IMR-90 (cell line): ENCODE measurements around the gene CD82. TPM values are rescaled to one million over a fixed set of nuclear protein-coding genes. Genes with fewer than 3 reads are reported as not detected.
"Not testable (repeated sequence)": the region's sequence is repeated elsewhere in the genome, so short reads cannot be mapped to it uniquely, and the experiment has no call there.

Experiments used
- ATAC-seq: fragments of 200-7000 bp; cut with Tn5 transposase; 2 replicates; pipeline ENCODE4 v1.9.1; 2020; ENCODE audit warnings: low read depth, mild to moderate bottlenecking, moderate library complexity
- BruUV-seq: library from RNA; stranded (reverse); fragments of 400-500 nt; replicated peaks from 2 replicates; lab custom pipeline; 2021; lab: Mats Ljungman, UMichigan
- CTCF ChIA-PET: fragments of 300-600 bp; formaldehyde crosslinking; extraction: SDS; loops from one replicate; lab custom pipeline; 2021; ENCODE audit warnings: antibody characterized with exemption; lab: Yijun Ruan, JAX
- POLR2A ChIA-PET: fragments of 300-600 bp; sonication (Branson Sonifier 250); formaldehyde crosslinking; loops from one replicate; lab custom pipeline; 2022; ENCODE audit warnings: antibody characterized with exemption; ENCODE audit not compliant: unreplicated experiment; lab: Charles Lee
- DNase-seq: peaks from one replicate; pipeline ENCODE4 v3.0.0; 2013
- H2AFZ ChIP-seq: replicated peaks from 2 replicates; pipeline ENCODE3; 2013; ENCODE audit warnings: low read length, mild to moderate bottlenecking; ENCODE audit not compliant: poor library complexity
- H2AK5ac ChIP-seq: 2 replicates; pipeline ENCODE4 v1.6.1; 2013; ENCODE audit warnings: low read depth, low read length, inconsistent platforms
- H2AK9ac ChIP-seq: replicated peaks from 2 replicates; pipeline ENCODE3; 2013; ENCODE audit warnings: mild to moderate bottlenecking, low read depth, low read length, moderate library complexity; ENCODE audit not compliant: poor library complexity
- H2BK120ac ChIP-seq: 2 replicates; pipeline ENCODE4 v1.6.1; 2013; ENCODE audit warnings: low read depth, low read length, inconsistent platforms
- H2BK15ac ChIP-seq: 3 replicates; pipeline ENCODE4 v1.6.1; 2013; ENCODE audit warnings: low read depth, low read length, inconsistent platforms
- H2BK20ac ChIP-seq: 2 replicates; pipeline ENCODE4 v1.6.1; 2013; ENCODE audit warnings: low read depth, mild to moderate bottlenecking, inconsistent platforms, low read length, moderate library complexity
- H2BK5ac ChIP-seq: 2 replicates; pipeline ENCODE4 v1.6.1; 2013; ENCODE audit warnings: mild to moderate bottlenecking, low read depth, low read length, inconsistent platforms; ENCODE audit not compliant: poor library complexity, severe bottlenecking
- H3K14ac ChIP-seq: replicated peaks from 2 replicates; pipeline ENCODE4 v1.6.1; 2013; ENCODE audit warnings: low read depth, low read length, inconsistent platforms
- H3K18ac ChIP-seq: 2 replicates; pipeline ENCODE4 v1.6.1; 2013; ENCODE audit warnings: low read depth, low read length, control low read depth
- H3K23ac ChIP-seq: 2 replicates; pipeline ENCODE4 v1.6.1; 2013; ENCODE audit warnings: low read depth, low read length, inconsistent platforms
- H3K27ac ChIP-seq: 2 replicates; pipeline ENCODE4 v1.5.1; 2013; ENCODE audit warnings: mild to moderate bottlenecking, control low read depth, low read length; ENCODE audit not compliant: insufficient read depth
- H3K27me3 ChIP-seq: 2 replicates; pipeline ENCODE4 v1.6.1; 2013; ENCODE audit warnings: low read length; ENCODE audit not compliant: control insufficient read depth, insufficient read depth
- H3K36me3 ChIP-seq: 2 replicates; pipeline ENCODE4 v1.6.1; 2013; ENCODE audit warnings: low read length, mixed read lengths; ENCODE audit not compliant: control insufficient read depth, insufficient read depth
- H3K4ac ChIP-seq: 2 replicates; pipeline ENCODE4 v1.6.1; 2013; ENCODE audit warnings: low read depth, low read length, inconsistent platforms
- H3K4me1 ChIP-seq: 2 replicates; pipeline ENCODE4 v1.6.1; 2013; ENCODE audit warnings: low read length, mixed read lengths; ENCODE audit not compliant: control insufficient read depth, insufficient read depth
- H3K4me2 ChIP-seq: 2 replicates; pipeline ENCODE4 v1.6.1; 2013; ENCODE audit warnings: low read depth, mild to moderate bottlenecking, control low read depth, low read length, moderate library complexity
- H3K4me3 ChIP-seq: 2 replicates; pipeline ENCODE4 v1.5.1; 2013; ENCODE audit warnings: low read depth, mild to moderate bottlenecking, control low read depth, low read length, moderate library complexity; ENCODE audit not compliant: insufficient read depth
- H3K56ac ChIP-seq: 2 replicates; pipeline ENCODE4 v1.6.1; 2013; ENCODE audit warnings: low read length, inconsistent platforms; ENCODE audit not compliant: insufficient read depth; ENCODE audit errors: extremely low read depth
- H3K79me1 ChIP-seq, 2 experiments: 2 replicates each; pipeline ENCODE4 v1.6.1; 2013; ENCODE audit warnings: low read length in 2 of 2, inconsistent platforms in 1 of 2, low read depth in 1 of 2
- H3K9ac ChIP-seq: 2 replicates; pipeline ENCODE4 v1.6.1; 2013; ENCODE audit warnings: low read depth, low read length, control low read depth
- H3K9me1 ChIP-seq: 2 replicates; pipeline ENCODE4 v1.6.1; 2013; ENCODE audit warnings: low read length, inconsistent platforms; ENCODE audit not compliant: insufficient read depth
- H3K9me3 ChIP-seq: 2 replicates; pipeline ENCODE4 v1.6.1; 2013; ENCODE audit warnings: low read length; ENCODE audit not compliant: control insufficient read depth, insufficient read depth
- H4K20me1 ChIP-seq: 2 replicates; pipeline ENCODE4 v1.6.1; 2013; ENCODE audit warnings: low read length, inconsistent platforms; ENCODE audit not compliant: insufficient read depth
- H4K5ac ChIP-seq: 2 replicates; pipeline ENCODE4 v1.6.1; 2013; ENCODE audit warnings: mild to moderate bottlenecking, low read depth, low read length, control low read depth
- H4K8ac ChIP-seq, 2 experiments: 2 replicates each; pipeline ENCODE4 v1.6.1; 2013; ENCODE audit warnings: low read depth in 2 of 2, low read length in 2 of 2, control low read depth in 1 of 2, inconsistent platforms in 1 of 2
- H4K91ac ChIP-seq: 2 replicates; pipeline ENCODE4 v1.6.1; 2013; ENCODE audit warnings: low read depth, low read length, inconsistent platforms; ENCODE audit not compliant: insufficient read depth
- WGBS, 2 experiments: methylation state at CpG; one replicate each; pipeline versions ENCODE4 v1.1.5 to v1.1.7; 2013; ENCODE audit warnings: missing lambda C conversion rate in 2 of 2; ENCODE audit not compliant: insufficient read length in 1 of 2; ENCODE audit errors: extremely low coverage in 2 of 2; 5-methylcytosine and 5-hydroxymethylcytosine counted together
- dilution Hi-C: fragments of 300-500 bp; cut with HindIII; formaldehyde crosslinking; loops from one replicate; pipeline ENCODE4 v1.14.3; 2018; ENCODE audit warnings: low sequenced_read_pairs; ENCODE audit not compliant: unreplicated experiment
- in situ Hi-C: fragments of 300-500 bp; cut with MboI; formaldehyde crosslinking; loops from 3 replicates; pipeline ENCODE4 v1.14.3; 2019; ENCODE audit warnings: low sequenced_read_pairs, inconsistent platforms, mixed read lengths
- intact Hi-C: fragments of 100-400 bp; cut with micrococcal nuclease; formaldehyde crosslinking; loops from 2 replicates; pipeline ENCODE4 v1.10.0; 2022
- polyA plus RNA-seq, 3 experiments: library from polyadenylated mRNA; depleted of rRNA; stranded (reverse); fragments of >200 nt; gene quantifications; 2 replicates each; pipeline ENCODE4 v1.2.3, GENCODE V29; 2012; ENCODE audit warnings: low replicate concordance in 1 of 3
- total RNA-seq: library from RNA; depleted of rRNA; stranded (reverse); fragments of >200 nt; gene quantifications from 2 replicates; pipeline ENCODE4 v1.2.3, GENCODE V29; 2012
- TF ChIP-seq, protein P1 (sequence below): fragments of 150-350 bp; IDR thresholded peaks from 2 replicates; pipeline ENCODE4 v1.6.1; 2017; ENCODE audit warnings: mild to moderate bottlenecking, antibody characterized with exemption, low read length, low read depth

The CD82 gene
- total and polyA plus RNA-seq, 2 of the 4 experiments (the other 2 are of a cell fraction): 32.8 to 49.4 TPM

DNA sequence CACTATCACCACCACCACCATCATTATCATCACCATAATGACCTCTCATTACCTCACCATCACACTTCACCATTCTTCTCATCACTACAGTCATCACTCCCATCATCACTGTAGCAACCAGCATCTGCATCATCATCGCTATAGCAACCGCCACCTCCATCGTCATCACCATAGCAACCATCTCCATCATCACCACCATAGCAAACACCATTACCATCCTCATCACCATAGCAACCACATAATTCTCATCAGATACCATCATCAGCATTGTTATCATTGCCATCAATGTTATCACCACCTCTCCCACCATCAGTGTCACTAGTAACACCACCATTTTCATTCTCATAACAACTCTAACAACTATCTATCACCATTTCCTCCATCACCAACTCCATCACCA lies 23.1 kb upstream of the CD82 start:
- Histone ChIP-seq H3K56ac (no peak overlapping the region), H2BK15ac (no peak overlapping the region), H2AK5ac (no peak overlapping the region), H4K20me1 (no peaks in the 10 kb centered on the region), H2AK9ac (no peak overlapping the region), H3K4me2 (no peak overlapping the region), H4K5ac (no peak overlapping the region), H2BK120ac (no peak overlapping the region), H3K4ac (no peak overlapping the region), H3K9me1 (no peaks in the 10 kb centered on the region), H3K23ac (no peak overlapping the region), H3K27ac (no peak overlapping the region), H3K18ac (no peak overlapping the region), H3K36me3 (no peaks in the 10 kb centered on the region), H3K4me3 (no peak overlapping the region), H3K9ac (no peak overlapping the region), H2BK5ac (no peak overlapping the region), H4K91ac (no peak overlapping the region), H3K14ac (no peak overlapping the region), H4K8ac (no peak overlapping the region), H2AFZ (no peak overlapping the region), H2BK20ac (no peak overlapping the region), H3K79me1 (no peaks in the 10 kb centered on the region), H3K9me3 (peaks cover 4% of the 10 kb centered on the region), H3K4me1 (no peaks in the 10 kb centered on the region), H3K27me3 (peaks cover 20% of the 10 kb centered on the region)
- in situ Hi-C loops: loop anchor here (5.0 kb wide), 1 partner anchor 410 kb away; no protein-coding TSS in a partner anchor
- dilution Hi-C loops: no loop called here
- TF ChIP-seq, protein P1, sequence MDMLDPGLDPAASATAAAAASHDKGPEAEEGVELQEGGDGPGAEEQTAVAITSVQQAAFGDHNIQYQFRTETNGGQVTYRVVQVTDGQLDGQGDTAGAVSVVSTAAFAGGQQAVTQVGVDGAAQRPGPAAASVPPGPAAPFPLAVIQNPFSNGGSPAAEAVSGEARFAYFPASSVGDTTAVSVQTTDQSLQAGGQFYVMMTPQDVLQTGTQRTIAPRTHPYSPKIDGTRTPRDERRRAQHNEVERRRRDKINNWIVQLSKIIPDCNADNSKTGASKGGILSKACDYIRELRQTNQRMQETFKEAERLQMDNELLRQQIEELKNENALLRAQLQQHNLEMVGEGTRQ: no peak
- WGBS, 2 experiments: 94% methylated on average over 2 of the region's 3 CpGs; no CpG with 5 or more reads in 1 of the 2 experiments
- no TSS peak for BruUV-seq
- ChIA-PET POLR2A (no interaction called here), CTCF (interaction anchor here (0.6 kb wide), 1 partner anchor 74 kb away, joined by 3 read pairs; no protein-coding TSS in a partner anchor)
- ATAC-seq (no peak), DNase-seq (no peak)
- intact Hi-C loops: no loop called here

DNA sequence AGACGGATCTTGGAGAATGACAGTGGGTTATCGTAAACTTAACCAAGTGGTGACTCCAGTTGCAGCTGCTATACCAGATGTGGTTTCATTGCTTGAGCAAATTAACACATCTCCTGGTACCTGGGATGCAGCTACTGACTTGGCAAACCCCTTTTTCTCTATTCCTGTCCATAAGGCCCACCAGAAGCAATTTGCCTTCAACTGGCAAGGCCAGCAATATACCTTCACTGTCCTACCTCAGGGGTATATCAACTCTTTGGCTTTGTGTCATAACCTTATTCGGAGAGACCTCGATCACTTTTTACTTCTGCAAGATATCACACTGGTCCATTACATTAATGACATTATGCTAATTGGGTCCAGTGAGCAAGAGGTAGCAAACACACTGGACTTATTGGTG lies 18.5 kb upstream of the CD82 start:
- DNase-seq, H3K23ac ChIP-seq, H3K4ac ChIP-seq, H3K9ac ChIP-seq, H3K27ac ChIP-seq, H3K36me3 ChIP-seq, H2BK15ac ChIP-seq, H3K4me2 ChIP-seq, H2AFZ ChIP-seq, H2BK120ac ChIP-seq, H3K14ac ChIP-seq, H3K56ac ChIP-seq, H3K4me1 ChIP-seq, H3K79me1 ChIP-seq, H3K9me3 ChIP-seq, dilution Hi-C loops, intact Hi-C loops, BruUV-seq, in situ Hi-C loops, CTCF ChIA-PET, H3K4me3 ChIP-seq, H4K91ac ChIP-seq, H3K27me3 ChIP-seq, H3K9me1 ChIP-seq, ATAC-seq, H4K5ac ChIP-seq, POLR2A ChIA-PET, H2AK5ac ChIP-seq, H3K18ac ChIP-seq, H2BK5ac ChIP-seq, H2AK9ac ChIP-seq, H4K8ac ChIP-seq, H4K20me1 ChIP-seq, H2BK20ac ChIP-seq: not testable (repeated sequence)
- WGBS, 2 experiments: 92% methylated on average over 2 of the region's 4 CpGs; no CpG with 5 or more reads in 1 of the 2 experiments
